Airway epithelial cell (primary cell): ENCODE measurements around the gene TRAP1. TPM values are rescaled to one million over a fixed set of nuclear protein-coding genes. Genes with fewer than 3 reads are reported as not detected.

Source experiments
- total RNA-seq: library from RNA; depleted of rRNA; stranded (reverse); fragments of >200 nt; gene quantifications from 2 replicates; pipeline ENCODE4 v1.2.3, GENCODE V29; 2015

The TRAP1 gene
- total RNA-seq = 155 and 165 TPM in 2 replicates

DNA sequence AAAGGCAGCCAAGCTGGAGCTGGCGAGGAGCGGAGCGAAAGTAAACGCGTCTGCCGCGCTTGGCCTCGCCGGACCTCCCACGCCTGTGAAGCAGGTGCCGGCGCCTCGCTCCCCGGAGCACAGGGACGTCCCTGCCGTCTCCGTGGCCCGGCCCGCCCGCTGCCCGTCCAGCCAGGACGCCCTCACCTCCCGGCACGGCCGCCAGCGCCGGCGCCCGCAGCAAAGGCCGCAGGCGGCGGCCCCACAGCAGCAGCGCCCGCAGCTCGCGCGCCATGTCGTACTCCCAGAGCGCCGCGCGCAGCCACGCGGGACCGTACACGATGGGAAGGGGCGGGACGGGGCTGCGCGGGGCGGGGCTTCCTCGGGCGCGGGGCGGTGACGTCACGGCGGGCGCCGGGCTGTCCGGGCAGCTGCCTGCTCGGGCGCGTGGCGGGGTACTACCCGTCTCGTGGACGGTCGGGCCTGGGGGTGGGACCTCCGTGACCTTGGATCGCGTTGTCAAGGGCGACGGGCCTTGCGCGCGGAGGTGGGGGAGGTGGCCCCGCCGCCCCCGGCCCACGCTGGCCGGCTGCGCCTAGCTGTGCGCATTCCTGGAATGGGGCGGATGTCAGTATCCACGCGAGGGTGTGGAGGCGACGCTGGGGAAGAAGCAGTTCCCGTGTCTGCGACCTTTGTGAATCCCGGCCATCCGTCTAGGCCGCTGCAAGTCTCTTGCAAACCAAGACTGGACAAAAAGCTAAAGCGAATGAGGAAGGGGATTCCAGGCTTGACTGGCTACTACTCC lies at the start of gene TRAP1:
TSS of gene TRAP1 (minus strand) at position 290 of the 784 bp plus-strand sequence. CDS start at position 274, 16 bp downstream.

DNA sequence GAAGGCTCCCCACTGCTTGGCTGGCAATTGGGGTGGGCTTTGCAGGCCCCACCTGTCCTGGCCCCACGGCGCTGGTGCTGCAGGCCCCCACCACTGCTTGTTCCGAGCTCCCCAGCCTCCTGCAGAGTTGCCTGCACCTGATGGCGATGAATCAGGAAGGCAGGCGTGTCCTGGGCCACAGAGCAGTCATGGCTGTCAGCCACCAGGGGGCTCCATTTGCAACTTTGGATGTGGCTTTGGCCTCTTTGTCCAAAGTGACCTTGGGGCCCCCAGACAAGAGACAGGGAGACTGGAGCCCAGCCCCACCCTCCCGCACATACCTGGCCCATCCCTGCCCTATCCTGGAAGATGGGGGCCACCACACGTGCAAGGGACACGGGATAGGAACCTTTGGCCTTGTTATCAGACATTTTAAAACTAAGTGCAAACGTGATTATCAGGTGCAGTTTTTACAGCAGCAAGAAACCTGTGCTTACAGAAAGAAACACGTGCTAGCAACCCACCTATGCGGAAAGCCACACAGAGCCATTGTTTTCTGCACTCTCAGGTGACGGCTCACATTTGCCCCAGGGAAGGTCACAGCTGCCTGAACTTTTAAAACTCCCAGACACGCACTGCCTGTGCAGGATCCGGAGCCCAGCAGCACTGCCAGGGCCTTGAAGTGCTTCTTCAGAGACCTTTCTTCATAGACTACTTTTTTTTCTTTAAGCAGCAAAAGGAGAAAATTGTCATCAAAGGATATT lies 62.9 kb downstream of the TRAP1 start, which contains the start of gene DNASE1:
TSS of gene DNASE1 (plus strand) at position 443 of the 743 bp plus-strand sequence. CDS start 683 bp downstream, outside the sequence.

GRCh38 chr16:3611146-3611975 lies 106.0 kb downstream of the TRAP1 start, which contains the start of gene SLX4:
Gene SLX4, minus strand, starts transcription at chr16:3611606. Its CDS starts 2,642 bp downstream, at chr16:3608964.

Other genes starting within 250 kb of the TRAP1 start
- gene C16orf90, start 222.0 kb downstream of the TRAP1 start, total RNA-seq = not detected in 2 replicates
- gene CLUAP1, start 216.5 kb downstream of the TRAP1 start, total RNA-seq = 10.0 and 16.6 TPM in 2 replicates
- gene NLRC3, start 140.1 kb downstream of the TRAP1 start, total RNA-seq = not detected in 2 replicates
- gene SLX4, start 105.9 kb downstream of the TRAP1 start, total RNA-seq = 4.5 and 5.3 TPM in 2 replicates
- 4.6 and 6.3 TPM in 2 replicates for gene DNASE1, start 62.8 kb downstream of the TRAP1 start, total RNA-seq
- 12.1 and 14.0 TPM in 2 replicates for gene CREBBP, start 163.2 kb upstream of the TRAP1 start, total RNA-seq